B cell (primary cell): ENCODE results near the gene ATP6V1B1. TPM values are rescaled to one million over a fixed set of nuclear protein-coding genes. Genes with fewer than 3 reads are reported as not detected.

Experiments used
- ATAC-seq: fragments of 200-7000 bp; cut with Tn5 transposase; one replicate; pipeline ENCODE4 v1.10.0; 2021; ENCODE audit warnings: low read depth, mild to moderate bottlenecking, moderate number of reproducible peaks, moderate library complexity
- CTCF ChIA-PET: fragments of 350-600 bp; sonication (Branson Sonifier 250); formaldehyde crosslinking; loops from one replicate; lab custom pipeline; 2021; ENCODE audit warnings: antibody characterized with exemption, inconsistent platforms; lab: Charles Lee
- POLR2A ChIA-PET: fragments of 350-600 bp; sonication (Branson Sonifier 250); formaldehyde crosslinking; loops from one replicate; lab custom pipeline; 2021; ENCODE audit warnings: antibody characterized with exemption; lab: Charles Lee
- DNase-seq: peaks from one replicate; pipeline ENCODE4 v3.0.0; 2013
- H2AFZ ChIP-seq: 2 replicates; pipeline ENCODE4 v1.6.1; 2012; ENCODE audit warnings: mild to moderate bottlenecking, low read depth, low read length; ENCODE audit not compliant: insufficient read depth, poor library complexity, severe bottlenecking
- H3K27ac ChIP-seq, 2 donors: 1 replicate in 1 of 2; 2 replicates in 1 of 2; pipeline ENCODE4 v1.5.1; 2012 to 2013; ENCODE audit warnings: low read length in 2 of 2, mild to moderate bottlenecking in 2 of 2, moderate library complexity in 1 of 2
- H3K27me3 ChIP-seq, 4 experiments: fragments of 200-600 bp in 1 of 4; sonication (generic) in 1 of 4; replicated peaks in 1 of 4; 1 replicate in 2 of 4; 2 replicates in 2 of 4; pipeline versions ENCODE4 v1.6.1 to v1.7.0; 2013 to 2016; ENCODE audit warnings: low read length in 3 of 4, mild to moderate bottlenecking in 2 of 4, mixed read lengths in 1 of 4, moderate library complexity in 1 of 4; ENCODE audit not compliant: insufficient read depth in 4 of 4, control insufficient read depth in 3 of 4; ENCODE audit errors: control extremely low read depth in 1 of 4
- H3K36me3 ChIP-seq, 2 experiments: replicated peaks in 1 of 2; 1 replicate in 1 of 2; 2 replicates in 1 of 2; pipeline versions ENCODE4 v1.6.1 to v1.7.1; 2013; ENCODE audit warnings: low read length in 1 of 2; ENCODE audit not compliant: insufficient read depth in 2 of 2, control insufficient read depth in 1 of 2; ENCODE audit errors: control extremely low read depth in 1 of 2, extremely low read depth in 1 of 2
- H3K4me1 ChIP-seq, 2 donors: fragments of 200-600 bp in 1 of 2; sonication (generic) in 1 of 2; 1 replicate in 1 of 2; 2 replicates in 1 of 2; pipeline versions ENCODE4 v1.5.1 to v1.6.1; 2013 to 2017; ENCODE audit warnings: low read length in 2 of 2; ENCODE audit not compliant: control insufficient read depth in 2 of 2, insufficient read depth in 2 of 2
- H3K4me2 ChIP-seq: replicated peaks from 2 replicates; pipeline ENCODE3; 2012; ENCODE audit warnings: mild to moderate bottlenecking, low read depth, low read length; ENCODE audit not compliant: poor library complexity, severe bottlenecking
- H3K4me3 ChIP-seq, 5 experiments: fragments of 200-600 bp in 1 of 5; sonication (generic) in 1 of 5; 1 replicate in 3 of 5; 2 replicates in 2 of 5; pipeline versions ENCODE4 v1.5.1 to v1.7.0; 2011 to 2016; ENCODE audit warnings: low read length in 4 of 5, mild to moderate bottlenecking in 4 of 5, low read depth in 2 of 5, control low read depth in 1 of 5, moderate library complexity in 1 of 5; ENCODE audit not compliant: insufficient read depth in 1 of 5; ENCODE audit errors: control extremely low read depth in 1 of 5, extremely low read depth in 1 of 5
- H3K79me2 ChIP-seq: fragments of 200-600 bp; sonication (generic); one replicate; pipeline ENCODE4 v1.6.0; 2016; ENCODE audit warnings: low read length; ENCODE audit not compliant: control insufficient read depth, insufficient read depth
- H3K9ac ChIP-seq: fragments of 200-600 bp; sonication (generic); 2 replicates; pipeline ENCODE4 v1.6.1; 2017; ENCODE audit warnings: mild to moderate bottlenecking, low read length, moderate library complexity
- H3K9me3 ChIP-seq, 3 donors: one replicate each; pipeline versions ENCODE4 v1.6.1 to v1.7.1; 2013; ENCODE audit warnings: low read length in 2 of 3; ENCODE audit not compliant: control insufficient read depth in 2 of 3, insufficient read depth in 1 of 3; ENCODE audit errors: control extremely low read depth in 1 of 3
- H4K20me1 ChIP-seq: 2 replicates; pipeline ENCODE4 v1.6.0; 2012; ENCODE audit warnings: mild to moderate bottlenecking, low read length; ENCODE audit not compliant: insufficient read depth, control insufficient read depth, poor library complexity, severe bottlenecking
- H3K27ac Mint-ChIP-seq: one replicate; pipeline ENCODE4 v1.8.0; 2021; ENCODE audit warnings: mixed read lengths
- H3K27me3 Mint-ChIP-seq: one replicate; pipeline ENCODE4 v1.8.0; 2021; ENCODE audit warnings: mixed read lengths
- H3K4me1 Mint-ChIP-seq: one replicate; pipeline ENCODE4 v1.8.0; 2021; ENCODE audit warnings: mixed read lengths
- H3K4me3 Mint-ChIP-seq: one replicate; pipeline ENCODE4 v1.8.0; 2021; ENCODE audit warnings: mixed read lengths
- H3K9me3 Mint-ChIP-seq: one replicate; pipeline ENCODE4 v1.8.0; 2022; ENCODE audit warnings: mixed read lengths; ENCODE audit not compliant: insufficient read depth
- CTCF ChIP-seq: fragments of 200-600 bp; IDR thresholded peaks from one replicate; pipeline ENCODE4 v1.8.0; 2022; ENCODE audit warnings: antibody characterized with exemption, mild to moderate bottlenecking
- EZH2 ChIP-seq: IDR thresholded peaks from 2 replicates; pipeline ENCODE4 v1.6.1; 2012; ENCODE audit warnings: borderline replicate concordance, low read depth, mild to moderate bottlenecking, moderate library complexity, low read length; ENCODE audit not compliant: insufficient read depth, poor library complexity, severe bottlenecking
- WGBS: methylation state at CpG from one replicate; pipeline ENCODE4 v1.1.5; 2013; ENCODE audit warnings: missing lambda C conversion rate; ENCODE audit not compliant: insufficient coverage; 5-methylcytosine and 5-hydroxymethylcytosine counted together
- intact Hi-C: fragments of 100-400 bp; cut with micrococcal nuclease; formaldehyde crosslinking; loops from one replicate; pipeline ENCODE4 v1.10.0; 2022
- polyA plus RNA-seq: library from polyadenylated mRNA; depleted of rRNA; stranded (reverse); fragments of >200 nt; gene quantifications from 2 replicates; pipeline ENCODE4 v1.2.3, GENCODE V29; 2012
- total RNA-seq, 2 donors: library from RNA; stranded (reverse); fragments of 120-200 nt in 1 of 2; gene quantifications; 1 replicate in 1 of 2; 2 replicates in 1 of 2; pipeline versions ENCODE4 v1.2.3 to v1.2.4, GENCODE V29; 2013 to 2022

The ATP6V1B1 gene
- total and polyA plus RNA-seq, 2 donors (not counting 1 experiment from before 2014, with no cell fraction given): not detected

GRCh38 chr2:70962885-70963878, 27.5 kb downstream of the ATP6V1B1 start:
- DNase-seq: no peak
- H3K4me1 ChIP-seq: peaks cover 13 to 16% of the 10 kb centered on the region in 2 donors
- Mint-ChIP-seq H3K27ac (no peak overlapping the region), H3K4me3 (no peak overlapping the region), H3K4me1 (peaks cover 8% of the 10 kb centered on the region), H3K9me3 (no peaks in the 10 kb centered on the region), H3K27me3 (peaks cover 33% of the 10 kb centered on the region)
- H3K4me2 ChIP-seq: no peak overlapping the region
- intact Hi-C loops: no loop called here
- no peaks in the 10 kb centered on the region for H3K9me3 ChIP-seq
- ChIA-PET POLR2A (no interaction called here), CTCF (interaction anchor here (0.8 to 7.4 kb wide), 11 partner anchors 8 to 91 kb away, joined by 3 to 53 read pairs (median 9); partner anchors contain the start of gene ANKRD53)
- peaks cover 0 to 54% (median 14%) of the 10 kb centered on the region in 4 experiments for H3K27me3 ChIP-seq
- no peak overlapping the region for H2AFZ ChIP-seq
- H3K4me3 ChIP-seq: no peak overlapping the region
- no peak overlapping the region for H3K9ac ChIP-seq
- no peak for ATAC-seq
- no peak overlapping the region for H3K27ac ChIP-seq
- 76% methylated on average over 18 of the region's 18 CpGs for WGBS
- no peaks in the 10 kb centered on the region for H4K20me1 ChIP-seq
- no peaks in the 10 kb centered on the region for H3K36me3 ChIP-seq
- TF ChIP-seq CTCF (no peak), EZH2 (no peak)
- no peaks in the 10 kb centered on the region for H3K79me2 ChIP-seq

GRCh38 chr2:70964133-70964532, 28.4 kb downstream of the ATP6V1B1 start:
- peaks cover 7% of the 10 kb centered on the region for H3K4me1 Mint-ChIP-seq
- POLR2A ChIA-PET: interaction anchor here (0.6 kb wide), 1 partner anchor 27 kb away, joined by 3 read pairs; no protein-coding TSS in a partner anchor

More at GRCh38 chr2:70964133-70964532, 28.4 kb downstream of the ATP6V1B1 start:
- Histone ChIP-seq H3K27me3 (peaks cover 0 to 50% (median 14%) of the 10 kb centered on the region in 4 experiments), H3K36me3 (no peaks in the 10 kb centered on the region), H3K27ac (no peak overlapping the region), H3K4me3 (no peak overlapping the region), H3K9me3 (no peaks in the 10 kb centered on the region), H3K4me1 (peaks cover 10 to 13% of the 10 kb centered on the region in 2 donors), H3K9ac (no peak overlapping the region), H2AFZ (no peak overlapping the region), H3K4me2 (no peak overlapping the region), H3K79me2 (no peaks in the 10 kb centered on the region), H4K20me1 (no peaks in the 10 kb centered on the region)
- DNase-seq (no peak), ATAC-seq (no peak)
- CTCF ChIA-PET: interaction anchor here (0.7 to 7.4 kb wide), 18 partner anchors 8 to 659 kb away, joined by 3 to 53 read pairs (median 4); partner anchors contain the start of gene ANKRD53
- Mint-ChIP-seq H3K9me3 (no peaks in the 10 kb centered on the region), H3K27ac (no peak overlapping the region), H3K4me3 (no peak overlapping the region), H3K27me3 (peaks cover 33% of the 10 kb centered on the region)
- intact Hi-C loops: no loop called here
- no CpG with 5 or more reads among the region's 4 CpGs for WGBS
- TF ChIP-seq CTCF (no peak), EZH2 (no peak)
